HG02623 (cell line): Measurements from ENCODE around the gene ACSF3.

Source experiments
- ATAC-seq: cut with Tn5 transposase; IDR thresholded peaks from one replicate; pipeline ENCODE4 v1.9.1; 2021; ENCODE audit warnings: moderate library complexity; ENCODE audit not compliant: unreplicated experiment

The ACSF3 gene

DNA sequence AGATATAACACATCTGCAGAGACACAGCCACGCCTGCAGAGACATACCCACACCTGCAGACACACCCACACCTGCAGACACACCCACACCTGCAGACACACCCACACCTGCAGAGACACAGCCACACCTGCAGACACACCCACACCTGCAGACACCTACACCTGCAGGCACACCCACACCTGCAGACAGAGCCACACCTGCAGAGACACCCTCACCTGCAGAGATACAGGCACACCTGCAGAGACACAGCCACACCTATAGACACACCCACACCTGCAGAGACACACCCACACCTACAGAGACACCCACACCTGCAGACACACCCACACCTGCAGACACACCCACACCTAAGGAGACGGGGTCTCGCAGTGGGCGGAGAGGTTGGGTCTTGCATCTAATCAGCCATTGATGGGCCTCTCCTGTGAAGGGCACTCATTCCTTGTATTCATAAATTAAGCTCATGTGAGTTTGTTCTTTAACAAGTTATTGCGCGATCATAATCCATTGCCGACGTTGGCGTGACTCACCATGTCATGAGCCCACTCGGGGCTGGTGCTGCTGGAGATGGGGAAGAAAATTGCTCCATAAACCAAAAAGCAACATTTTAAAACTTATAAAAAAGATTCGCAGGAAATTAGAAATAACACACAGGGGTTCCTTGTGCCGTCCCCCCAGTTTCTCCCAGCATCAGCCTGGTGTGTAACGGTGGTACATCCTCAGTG is 49.0 kb downstream of the ACSF3 start:
- no peak for ATAC-seq

DNA sequence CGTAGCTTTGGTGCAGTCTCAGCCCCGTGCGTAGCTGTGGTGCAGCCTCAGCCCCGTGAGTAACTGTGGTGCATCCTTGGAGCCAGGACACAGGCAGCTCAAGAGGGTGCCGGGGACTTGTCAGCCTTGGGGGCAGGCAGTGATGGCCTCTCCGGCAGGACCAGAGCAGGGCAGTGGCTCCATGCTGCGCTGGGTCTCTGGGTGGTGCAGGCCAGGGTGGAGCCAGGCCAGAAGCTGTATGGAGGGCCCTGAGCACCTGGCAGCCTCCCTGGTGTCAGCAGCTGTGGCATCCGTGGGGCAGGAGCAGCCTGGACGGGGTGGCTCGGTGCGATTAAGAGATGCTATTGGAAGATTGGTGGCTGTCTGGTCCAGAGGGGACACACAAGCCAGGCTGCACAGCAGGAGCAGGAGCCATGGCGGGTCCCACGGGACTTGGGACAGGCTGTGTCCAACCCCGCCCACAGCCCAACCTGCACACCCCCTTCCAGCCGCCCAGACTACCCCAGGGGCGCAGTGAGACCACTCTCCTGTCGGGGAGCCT is 49.6 kb downstream of the ACSF3 start:
- ATAC-seq = no peak

DNA sequence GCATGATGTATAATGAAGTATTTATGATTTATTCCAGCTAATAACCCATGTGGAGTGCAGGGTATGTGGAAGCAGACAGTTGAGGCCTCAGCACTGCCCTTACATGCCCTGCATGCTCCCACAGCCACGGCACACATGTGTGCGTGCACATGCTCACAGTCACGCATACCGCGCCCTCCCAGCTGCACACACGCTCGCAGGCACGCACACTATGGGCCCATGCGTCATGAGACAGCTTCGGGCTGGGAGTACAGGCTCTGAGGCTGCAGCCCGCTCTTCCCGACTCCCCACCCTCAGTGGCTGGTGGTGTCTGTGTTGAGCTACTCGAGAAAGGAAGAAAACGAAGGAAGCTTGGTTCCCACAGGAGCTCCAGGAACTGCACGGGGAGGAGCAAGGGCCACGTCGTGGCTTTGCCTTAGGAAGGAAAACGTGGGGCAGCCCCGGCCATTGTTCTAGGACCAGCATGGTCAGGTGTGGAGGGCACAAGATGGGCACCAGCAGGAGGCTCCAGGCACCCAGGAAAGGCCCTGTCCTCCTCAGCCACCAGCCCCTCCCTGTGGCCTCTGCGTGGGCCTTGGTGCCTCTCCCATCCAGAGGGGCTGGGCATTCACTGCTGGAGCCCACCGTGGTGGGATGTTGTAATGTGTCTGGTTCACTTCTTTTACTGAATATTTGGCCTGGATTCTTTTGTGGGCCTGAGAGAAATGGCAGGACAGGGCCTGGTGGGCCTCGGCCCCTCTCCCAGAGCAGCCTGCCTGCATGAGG is 50.4 kb downstream of the ACSF3 start:
- ATAC-seq = no peak

DNA sequence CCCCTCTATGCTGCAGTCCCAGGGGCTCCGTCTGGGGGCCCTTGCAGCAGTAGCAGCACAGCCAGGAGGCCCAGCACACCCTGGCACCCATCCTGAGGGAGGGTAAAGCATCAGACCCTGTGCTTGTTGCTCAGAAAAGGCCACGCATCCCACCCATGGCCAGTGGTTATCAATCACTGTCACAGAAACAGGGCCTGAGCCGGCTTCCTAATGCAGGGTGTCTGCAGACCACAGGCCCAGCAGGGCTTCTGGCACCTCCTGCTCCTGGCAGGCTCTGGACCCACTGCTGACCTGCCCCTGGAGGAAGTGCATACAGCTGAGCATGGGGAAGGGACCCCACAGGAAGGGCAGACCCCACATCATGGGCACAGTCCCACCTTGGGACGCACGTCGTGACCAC is 51.0 kb downstream of the ACSF3 start:
- ATAC-seq = no peak

DNA sequence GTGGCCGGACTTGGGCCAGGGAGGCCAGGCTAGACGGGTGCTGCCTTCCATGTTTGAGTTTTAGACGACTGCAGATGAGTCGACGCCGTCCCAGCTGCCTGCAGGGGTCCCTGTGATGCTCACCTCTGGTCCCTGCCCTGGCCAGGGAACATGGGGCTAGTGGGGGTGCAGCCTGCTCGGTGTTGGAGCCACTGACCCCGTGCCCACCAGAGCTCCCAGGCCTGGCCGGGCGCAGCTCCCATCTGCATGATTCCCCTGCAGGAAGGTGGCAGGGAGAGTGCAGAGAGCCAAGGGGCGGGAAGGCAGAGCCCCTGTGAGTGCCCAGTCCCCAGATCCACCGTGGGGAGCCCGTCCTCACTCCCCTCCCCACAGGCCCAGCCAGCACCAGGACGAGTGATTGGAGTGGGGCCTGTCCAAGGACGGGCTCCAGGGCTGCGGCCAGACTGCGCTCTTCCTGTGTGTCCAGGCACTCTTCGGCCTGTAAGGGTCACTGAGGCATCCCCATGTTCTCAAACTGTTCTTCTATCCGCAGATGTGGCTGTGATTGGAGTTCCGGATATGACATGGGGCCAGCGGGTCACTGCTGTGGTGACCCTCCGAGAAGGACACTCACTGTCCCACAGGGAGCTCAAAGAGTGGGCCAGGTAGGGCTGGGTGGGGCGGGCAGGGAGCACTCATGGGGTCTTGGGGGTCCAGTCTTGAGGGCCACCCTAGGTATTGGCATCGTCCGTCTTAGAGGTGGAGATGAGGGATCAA is 51.9 kb downstream of the ACSF3 start:
- ATAC-seq = no peak

DNA sequence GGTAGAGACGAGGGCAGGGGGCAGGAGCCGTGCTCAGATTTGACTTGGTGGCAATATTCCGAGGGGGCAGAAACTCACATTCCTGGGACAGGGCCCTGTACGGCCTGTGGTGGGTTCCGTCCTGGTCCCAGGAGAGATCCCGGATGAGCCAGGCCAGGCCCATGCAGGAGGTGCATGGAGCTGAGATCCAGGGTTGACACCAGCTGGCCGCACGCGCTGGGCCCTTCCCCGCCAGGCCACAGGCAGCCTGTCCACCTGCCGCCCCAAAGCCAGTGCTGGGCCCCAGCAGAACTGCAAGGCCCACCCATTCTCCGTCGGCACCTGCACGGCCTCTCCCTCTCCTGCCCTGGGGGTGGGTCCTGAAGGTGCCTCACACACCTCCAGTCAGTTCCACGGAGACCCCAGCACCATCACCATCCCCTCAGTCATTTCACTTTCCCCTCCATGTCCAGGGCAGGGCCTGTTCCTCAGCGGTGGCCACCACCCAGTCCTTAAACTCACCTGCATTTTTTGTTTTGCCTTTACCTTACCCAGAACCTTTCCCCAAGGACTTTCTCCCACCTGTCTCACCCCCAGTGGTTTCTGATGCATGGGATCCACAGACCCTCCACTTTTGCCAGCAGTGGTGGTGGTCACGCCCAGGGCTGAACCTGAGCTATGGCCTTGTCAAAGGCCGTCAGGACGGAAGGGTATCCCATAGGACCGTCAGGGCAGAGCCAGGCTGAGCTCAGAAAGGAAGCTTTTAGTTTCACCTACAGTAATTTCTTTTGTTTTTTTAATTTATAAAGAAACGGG is 52.8 kb downstream of the ACSF3 start:
- ATAC-seq = no peak

DNA sequence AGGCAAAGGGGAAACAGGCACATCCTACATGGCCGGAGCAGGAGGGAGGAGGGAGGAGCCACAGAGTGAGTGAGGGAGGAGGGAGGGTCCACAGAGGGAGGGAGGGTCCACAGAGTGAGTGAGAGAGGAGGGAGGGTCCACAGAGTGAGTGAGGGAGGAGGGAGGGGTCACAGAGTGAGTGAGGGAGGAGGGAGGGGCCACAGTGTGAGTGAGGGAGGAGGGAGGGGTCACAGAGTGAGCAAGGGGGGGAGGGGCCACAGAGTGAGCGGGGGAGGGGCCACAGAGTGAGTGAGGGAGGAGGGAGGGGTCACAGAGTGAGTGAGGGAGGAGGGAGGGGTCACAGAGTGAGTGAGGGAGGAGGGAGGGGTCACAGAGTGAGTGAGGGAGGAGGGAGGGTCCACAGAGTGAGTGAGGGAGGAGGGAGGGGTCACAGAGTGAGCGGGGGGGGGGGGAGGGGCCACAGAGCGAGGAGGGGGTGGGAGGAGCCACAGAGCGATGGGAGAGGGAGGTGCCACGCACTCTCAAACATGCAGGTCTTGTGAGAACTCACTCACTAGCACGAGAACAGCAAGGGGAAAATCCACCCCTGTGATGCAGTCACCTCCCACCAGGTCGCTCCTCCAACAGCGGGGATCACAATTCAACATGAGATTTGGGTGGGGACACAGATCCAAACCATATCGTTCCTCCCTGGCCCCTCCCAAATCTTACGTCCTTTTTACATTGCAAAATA is 53.6 kb downstream of the ACSF3 start:
- no peak for ATAC-seq

DNA sequence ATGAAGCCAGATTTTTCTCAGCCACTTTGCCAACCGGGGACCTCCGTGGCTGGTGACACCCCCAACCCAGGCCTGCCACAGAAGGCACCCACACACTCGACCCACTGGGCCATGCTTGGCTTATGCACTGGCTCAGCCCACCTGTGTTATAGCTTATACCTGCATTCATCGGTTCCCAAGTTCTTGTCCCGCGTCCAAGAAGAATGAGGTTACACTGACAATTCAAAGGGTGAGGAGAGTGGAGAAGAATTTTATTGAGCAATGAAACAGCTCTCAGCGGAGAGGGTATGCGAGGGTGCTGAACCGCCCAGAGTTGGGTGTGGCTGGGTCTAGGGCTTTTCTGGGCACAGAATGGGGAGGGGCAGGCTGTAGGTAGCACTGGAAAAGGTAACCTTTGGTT is 55.7 kb downstream of the ACSF3 start:
- no peak for ATAC-seq

DNA sequence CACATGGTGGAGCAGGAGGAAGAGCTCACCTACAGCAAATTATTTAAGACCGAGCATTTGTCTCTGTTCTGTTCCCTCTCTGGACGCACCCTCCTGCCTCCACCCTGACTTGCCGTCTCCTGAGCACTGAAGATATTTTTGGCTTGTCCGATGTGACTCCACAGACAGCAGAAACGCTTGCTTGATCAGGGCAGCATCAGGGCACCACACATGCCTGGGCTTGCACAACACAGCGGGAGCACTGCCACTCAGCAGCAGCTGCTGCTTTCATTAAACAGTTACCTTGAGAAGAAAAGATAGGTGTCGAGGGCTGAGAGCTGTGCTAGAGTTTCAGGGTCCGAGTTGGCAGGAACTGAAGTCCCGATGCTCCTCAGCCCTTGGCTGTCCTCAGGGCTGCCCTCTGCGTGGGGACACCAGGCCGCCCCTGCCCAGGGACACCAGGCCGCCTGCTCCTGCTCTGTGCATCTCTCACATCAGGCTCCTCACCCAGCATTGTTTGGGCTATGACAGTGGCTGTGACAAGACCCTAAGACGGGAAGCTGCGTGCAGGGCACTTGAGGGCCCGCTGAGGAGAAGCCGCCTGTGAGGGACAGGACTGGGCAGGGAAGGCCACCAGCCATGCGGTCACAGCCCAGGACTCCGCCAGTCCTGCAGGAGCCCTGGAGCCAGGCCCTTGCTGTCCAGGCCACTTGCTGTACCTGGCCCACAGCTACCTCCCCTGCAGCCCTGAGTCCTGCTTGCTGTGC is 56.6 kb downstream of the ACSF3 start:
- no peak for ATAC-seq

DNA sequence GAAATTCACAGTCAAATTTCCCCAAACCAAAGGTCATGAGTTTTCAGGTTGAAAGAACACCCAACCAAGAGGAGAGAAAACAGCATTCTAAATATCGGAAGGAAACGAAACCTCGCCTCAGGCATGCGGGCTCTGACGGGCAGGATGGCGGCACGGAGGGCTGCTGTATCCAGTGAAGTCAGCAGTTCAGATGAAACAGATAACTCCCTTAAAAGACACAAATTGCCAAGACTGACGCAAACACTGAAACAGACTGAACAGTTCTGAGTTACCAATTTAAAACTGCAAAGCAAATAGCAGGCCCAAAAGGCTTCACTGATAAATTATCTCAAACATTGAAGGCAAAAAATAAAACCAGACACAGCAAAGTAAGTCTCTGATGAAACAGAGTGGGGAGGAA is 57.3 kb downstream of the ACSF3 start:
- no peak for ATAC-seq

DNA sequence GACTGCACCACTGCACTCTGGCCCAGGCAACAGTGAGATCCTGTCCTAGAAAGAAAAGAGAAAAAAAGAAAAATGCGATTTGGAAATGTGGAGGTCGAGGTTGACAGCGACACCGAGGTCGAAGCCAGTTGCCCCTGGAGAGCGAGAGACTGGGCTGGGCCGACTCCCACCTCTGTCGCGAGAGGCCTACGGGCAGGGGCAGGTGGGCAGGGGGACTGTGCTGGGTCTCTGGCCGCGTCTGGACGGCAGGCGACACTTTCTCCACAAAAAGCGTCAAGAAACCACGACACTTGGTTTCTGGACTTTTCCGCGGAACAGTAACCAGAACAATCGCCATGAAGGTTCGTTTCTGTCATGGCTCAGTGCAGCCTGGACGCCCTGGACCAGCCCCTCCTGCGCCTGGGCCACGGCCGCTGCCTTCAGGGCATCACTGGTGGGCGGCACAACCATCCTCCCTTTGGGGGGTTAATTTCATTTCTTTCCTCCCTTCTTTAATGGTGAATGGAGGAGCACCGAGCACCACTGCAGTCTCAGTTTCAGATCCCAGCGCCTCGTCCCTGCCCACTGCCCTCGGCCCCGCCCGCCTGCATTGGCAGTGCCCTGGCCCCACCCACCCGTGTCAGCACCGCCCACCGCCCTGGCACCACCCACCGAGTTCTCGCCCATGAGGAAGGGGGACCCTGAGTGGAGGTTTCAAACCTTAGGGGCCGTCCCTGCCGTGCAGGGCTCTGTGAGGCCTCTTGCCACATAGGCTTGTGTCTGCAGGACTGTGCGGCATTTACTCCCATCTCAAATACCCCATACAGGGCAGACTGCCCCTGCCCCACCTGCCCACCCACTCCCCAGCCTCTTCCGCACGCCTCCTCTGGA is 59.4 kb downstream of the ACSF3 start:
- ATAC-seq = no peak

DNA sequence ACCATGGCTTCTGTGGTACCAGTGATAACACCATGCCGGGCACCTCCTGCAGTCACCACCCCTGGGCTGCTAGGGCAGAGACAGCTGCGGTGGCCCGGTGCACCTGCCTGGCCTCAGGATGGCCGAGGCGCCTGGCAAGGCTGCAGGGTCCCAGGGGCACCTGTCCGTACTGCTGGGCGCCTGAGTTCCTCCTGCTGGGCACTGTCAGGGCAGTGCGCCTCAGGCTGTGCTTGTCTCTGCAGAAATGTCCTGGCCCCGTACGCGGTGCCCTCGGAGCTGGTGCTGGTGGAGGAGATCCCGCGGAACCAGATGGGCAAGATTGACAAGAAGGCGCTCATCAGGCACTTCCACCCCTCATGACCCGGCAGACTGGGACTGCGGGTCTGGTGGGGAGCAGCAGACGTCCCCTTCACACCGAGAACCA is 60.2 kb downstream of the ACSF3 start:
- no peak for ATAC-seq

DNA sequence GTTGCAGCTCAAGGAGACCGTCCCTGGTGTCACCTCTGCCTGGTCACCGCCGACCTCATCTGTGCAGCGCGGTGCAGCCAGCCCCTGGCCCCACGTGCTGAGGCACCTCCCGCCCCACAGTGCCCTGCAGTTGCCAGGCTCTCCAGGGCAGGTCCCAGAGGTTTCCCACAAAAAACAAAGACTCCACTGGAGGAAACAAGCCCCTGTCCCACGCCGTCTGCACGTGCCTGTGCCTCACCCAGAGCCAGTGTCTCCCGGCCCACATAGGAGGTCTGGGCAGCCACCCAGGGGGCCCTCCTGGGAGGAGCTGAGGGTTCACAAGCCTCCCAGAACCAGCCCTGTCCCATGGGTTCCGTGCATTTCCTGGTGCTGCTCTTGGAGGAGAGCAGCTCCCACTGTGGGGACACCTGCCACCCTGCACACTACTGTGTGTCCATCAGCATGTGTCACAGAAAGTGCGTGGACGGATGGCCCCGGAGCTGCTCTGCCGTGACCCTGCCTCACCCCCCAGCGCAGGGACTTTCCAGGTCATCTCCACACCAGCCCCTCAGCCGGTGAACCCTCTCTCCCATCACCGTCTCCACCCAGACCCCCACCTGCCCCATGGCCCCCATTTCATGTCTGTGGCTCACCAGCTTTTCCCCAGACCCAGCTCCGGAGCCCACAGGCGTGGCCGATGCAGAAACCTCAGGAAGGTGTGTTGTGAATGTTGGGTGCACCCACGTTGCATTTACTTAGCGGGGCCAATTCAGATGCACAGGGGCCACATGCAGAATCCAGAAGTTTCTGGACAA is 60.9 kb downstream of the ACSF3 start:
- no peak for ATAC-seq

DNA sequence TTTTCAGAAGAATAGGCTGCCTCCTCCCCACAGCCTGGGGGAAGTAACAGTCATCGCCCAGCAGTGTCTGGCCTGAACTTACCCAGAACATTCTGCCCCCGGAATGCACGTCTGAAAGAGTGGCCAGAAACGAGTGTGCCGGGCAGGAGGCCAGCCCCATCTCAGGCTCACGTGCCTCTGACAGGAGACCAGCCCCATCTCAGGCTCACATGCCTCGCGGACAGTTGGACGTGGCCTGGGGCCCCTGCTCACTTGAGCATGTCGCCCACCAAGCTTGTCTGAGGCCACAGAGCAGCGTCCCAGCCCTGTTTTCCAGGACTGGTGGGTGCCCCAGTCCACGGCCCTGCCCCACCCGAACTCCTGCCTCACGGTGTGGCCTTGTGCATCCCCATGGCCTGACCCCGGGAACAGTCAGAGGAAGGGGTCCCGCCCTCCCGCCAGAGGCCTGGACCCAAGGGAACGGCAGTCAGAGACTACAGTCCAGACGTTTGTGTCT is 61.6 kb downstream of the ACSF3 start:
- no peak for ATAC-seq

DNA sequence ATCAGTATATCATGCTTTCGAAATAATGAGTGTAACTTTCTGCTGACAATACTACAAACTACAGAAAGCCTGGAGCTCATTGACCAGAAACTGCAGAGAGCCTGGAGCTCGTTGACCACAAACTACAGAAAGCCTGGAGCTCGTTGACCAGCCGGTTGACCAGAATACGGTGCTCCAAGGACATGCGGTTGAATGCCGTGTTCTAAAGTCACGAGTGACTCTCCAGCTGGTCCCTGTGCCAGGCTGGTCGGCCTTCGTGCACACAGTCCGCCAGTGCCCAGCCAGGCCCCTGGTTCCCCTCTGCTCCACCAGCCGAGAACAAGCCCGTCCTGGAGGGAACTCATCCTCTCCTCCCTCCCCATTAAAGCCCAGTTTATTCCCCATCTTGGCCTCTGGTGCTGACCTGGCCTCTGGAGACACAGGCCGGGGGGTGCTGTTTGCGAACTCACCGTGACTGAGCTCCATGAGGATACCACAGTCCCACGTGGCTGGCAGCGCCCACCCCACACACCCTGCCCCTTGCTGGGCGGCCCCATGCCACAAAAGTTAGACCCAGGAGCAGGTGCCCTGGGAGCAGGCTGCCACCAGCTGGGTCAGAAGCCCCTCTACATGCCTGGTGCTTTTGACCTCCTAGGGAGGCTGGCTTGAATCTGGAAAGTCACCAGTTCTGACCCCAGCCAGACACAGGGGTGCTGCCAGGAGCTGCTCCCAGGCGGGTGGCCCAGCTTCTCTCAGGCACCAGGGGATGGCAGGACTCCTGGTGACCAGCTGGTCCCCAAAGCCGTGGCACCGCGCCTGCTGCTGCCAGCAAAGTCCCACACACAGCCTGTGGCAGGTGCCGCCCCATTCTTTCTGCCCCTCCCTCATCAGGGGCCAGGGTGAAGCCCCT is 62.4 kb downstream of the ACSF3 start:
- ATAC-seq = no peak
